Suprapubic skin (tissue), 4 donors: ENCODE data around the gene ITIH5. TPM values are rescaled to one million over a fixed set of nuclear protein-coding genes. Genes with fewer than 3 reads are reported as not detected.

Experiments used
- DNase-seq, 2 donors: peaks; one replicate each; pipeline ENCODE4 v3.0.0-alpha.2; 2019; ENCODE audit warnings: low spot score in 2 of 2
- H3K27ac ChIP-seq: fragments of 200-600 bp; sonication (generic); one replicate; pipeline ENCODE4 v1.5.1; 2019
- H3K27me3 ChIP-seq: fragments of 200-600 bp; sonication (generic); one replicate; pipeline ENCODE4 v1.5.1; 2019
- H3K36me3 ChIP-seq: fragments of 200-600 bp; sonication (generic); one replicate; pipeline ENCODE4 v1.5.1; 2019
- H3K4me1 ChIP-seq: fragments of 200-600 bp; sonication (generic); one replicate; pipeline ENCODE4 v1.5.1; 2019
- H3K4me3 ChIP-seq: fragments of 200-600 bp; sonication (generic); one replicate; pipeline ENCODE4 v1.5.1; 2019; ENCODE audit warnings: mild to moderate bottlenecking
- H3K9me3 ChIP-seq: fragments of 200-600 bp; sonication (generic); one replicate; pipeline ENCODE4 v1.5.1; 2019
- EP300 ChIP-seq: sonication (generic); formaldehyde crosslinking; IDR thresholded peaks from one replicate; pipeline ENCODE4 v1.6.1; 2017; ENCODE audit warnings: antibody characterized with exemption
- POLR2A ChIP-seq, 2 donors: fragments of 450-650 bp; IDR thresholded peaks; one replicate each; pipeline ENCODE4 v1.6.1; 2017; ENCODE audit warnings: antibody characterized with exemption in 2 of 2, mild to moderate bottlenecking in 2 of 2, moderate library complexity in 2 of 2
- POLR2AphosphoS5 ChIP-seq, 3 donors: sonication (generic); formaldehyde crosslinking; IDR thresholded peaks; one replicate each; pipeline ENCODE4 v1.6.1; 2017; ENCODE audit warnings: antibody characterized with exemption in 3 of 3
- WGBS: methylation state at CpG from one replicate; pipeline ENCODE4 v1.1.5; 2018; 5-methylcytosine and 5-hydroxymethylcytosine counted together
- total RNA-seq, 4 donors: library from RNA; depleted of rRNA; stranded (reverse); fragments of >200 nt; gene quantifications; one replicate each; pipeline ENCODE4 v1.1.0, GENCODE V29; 2016
- TF ChIP-seq, protein P1 (sequence below), 2 donors: fragments of 200-600 bp in 1 of 2; fragments of 450-650 bp in 1 of 2; sonication (generic) in 1 of 2; IDR thresholded peaks; one replicate each; pipeline ENCODE4 v1.5.1; 2016 to 2019; ENCODE audit warnings: antibody characterized with exemption in 2 of 2, mild to moderate bottlenecking in 1 of 2, moderate library complexity in 1 of 2

The ITIH5 gene
- total RNA-seq, 4 donors from 2014 or later, result 3.8 to 11.3 (median 4.4) TPM

DNA sequence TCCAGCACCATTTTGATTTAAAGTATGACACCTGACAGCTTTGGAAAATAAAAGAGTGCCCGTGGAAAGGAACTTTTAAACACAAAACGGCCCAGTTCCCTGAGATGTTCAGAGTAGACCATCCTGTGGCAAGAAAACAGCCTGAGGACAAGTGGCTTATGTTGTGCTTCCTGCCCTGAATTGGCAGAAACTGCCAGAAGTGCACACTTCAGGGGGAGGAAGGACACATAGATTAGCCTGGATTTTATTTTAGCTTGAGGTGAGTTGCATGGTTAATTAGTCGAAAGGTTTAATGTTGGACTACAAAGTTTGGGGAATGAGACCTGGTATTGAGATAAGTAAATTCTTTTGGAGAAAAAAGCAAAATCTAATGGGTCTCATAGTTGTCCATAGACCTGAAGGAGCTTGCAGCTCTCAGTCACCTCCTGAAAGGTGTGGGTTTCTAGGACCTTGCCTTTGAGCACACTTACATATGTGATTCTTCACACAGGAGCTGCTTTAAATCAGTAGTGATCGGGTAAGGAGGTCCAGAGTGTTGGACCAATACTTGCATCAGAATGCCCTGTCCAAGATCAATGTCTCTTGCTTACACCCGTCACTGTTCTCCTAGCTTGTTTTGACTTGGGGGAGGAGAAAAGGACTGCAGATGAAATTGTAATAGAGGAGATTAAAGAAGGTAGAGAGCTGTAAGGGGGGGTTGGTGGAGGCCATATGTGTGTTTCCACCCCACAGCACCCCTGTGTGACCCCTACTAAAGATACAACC is 41.3 kb upstream of the ITIH5 start:
- no peaks in the 10 kb centered on the region for H3K4me1 ChIP-seq
- no peak overlapping the region for H3K27ac ChIP-seq
- WGBS, result 68% methylated on average over 5 of the region's 5 CpGs
- no peaks in the 10 kb centered on the region for H3K36me3 ChIP-seq
- no peaks in the 10 kb centered on the region for H3K9me3 ChIP-seq
- peaks cover 30% of the 10 kb centered on the region for H3K27me3 ChIP-seq
- DNase-seq, result no peak
- H3K4me3 ChIP-seq, result no peak overlapping the region
- TF ChIP-seq EP300 (no peak), POLR2A (IDR thresholded peaks at IDR 0.05) (no peak), POLR2AphosphoS5 (IDR thresholded peaks at IDR 0.05) (no peak)
- TF ChIP-seq, protein P1, sequence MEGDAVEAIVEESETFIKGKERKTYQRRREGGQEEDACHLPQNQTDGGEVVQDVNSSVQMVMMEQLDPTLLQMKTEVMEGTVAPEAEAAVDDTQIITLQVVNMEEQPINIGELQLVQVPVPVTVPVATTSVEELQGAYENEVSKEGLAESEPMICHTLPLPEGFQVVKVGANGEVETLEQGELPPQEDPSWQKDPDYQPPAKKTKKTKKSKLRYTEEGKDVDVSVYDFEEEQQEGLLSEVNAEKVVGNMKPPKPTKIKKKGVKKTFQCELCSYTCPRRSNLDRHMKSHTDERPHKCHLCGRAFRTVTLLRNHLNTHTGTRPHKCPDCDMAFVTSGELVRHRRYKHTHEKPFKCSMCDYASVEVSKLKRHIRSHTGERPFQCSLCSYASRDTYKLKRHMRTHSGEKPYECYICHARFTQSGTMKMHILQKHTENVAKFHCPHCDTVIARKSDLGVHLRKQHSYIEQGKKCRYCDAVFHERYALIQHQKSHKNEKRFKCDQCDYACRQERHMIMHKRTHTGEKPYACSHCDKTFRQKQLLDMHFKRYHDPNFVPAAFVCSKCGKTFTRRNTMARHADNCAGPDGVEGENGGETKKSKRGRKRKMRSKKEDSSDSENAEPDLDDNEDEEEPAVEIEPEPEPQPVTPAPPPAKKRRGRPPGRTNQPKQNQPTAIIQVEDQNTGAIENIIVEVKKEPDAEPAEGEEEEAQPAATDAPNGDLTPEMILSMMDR (IDR thresholded peaks at IDR 0.05), result no peak

DNA sequence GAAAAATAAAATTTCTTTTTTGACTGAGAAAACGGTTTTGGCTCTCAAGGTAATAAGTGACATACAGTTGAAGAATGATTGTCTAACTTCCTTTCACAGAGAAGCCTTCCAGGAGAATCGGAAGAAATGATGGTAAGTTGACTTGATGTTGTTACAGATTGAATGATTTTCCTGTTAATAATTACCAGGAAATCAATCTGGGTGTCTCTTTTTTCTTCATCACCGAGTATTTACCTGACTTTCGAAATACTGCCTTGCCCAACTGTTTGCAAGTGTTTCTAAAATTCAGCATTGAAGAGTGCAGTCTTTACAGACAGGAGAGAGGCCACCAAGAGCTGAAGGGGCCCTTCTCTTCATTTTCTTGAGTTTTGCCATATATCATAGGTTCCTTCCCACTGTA is 40.3 kb upstream of the ITIH5 start:
- no peak overlapping the region for H3K27ac ChIP-seq
- DNase-seq, result no peak
- no peaks in the 10 kb centered on the region for H3K9me3 ChIP-seq
- no peaks in the 10 kb centered on the region for H3K4me1 ChIP-seq
- no peaks in the 10 kb centered on the region for H3K36me3 ChIP-seq
- no peak overlapping the region for H3K4me3 ChIP-seq
- H3K27me3 ChIP-seq, result peaks cover 38% of the 10 kb centered on the region
- TF ChIP-seq POLR2A (IDR thresholded peaks at IDR 0.05), result no peak
- TF ChIP-seq EP300, result no peak
- TF ChIP-seq, protein P1 (IDR thresholded peaks at IDR 0.05), result no peak
- TF ChIP-seq POLR2AphosphoS5 (IDR thresholded peaks at IDR 0.05), result no peak
- WGBS, result 73% methylated on average over 4 of the region's 4 CpGs

DNA sequence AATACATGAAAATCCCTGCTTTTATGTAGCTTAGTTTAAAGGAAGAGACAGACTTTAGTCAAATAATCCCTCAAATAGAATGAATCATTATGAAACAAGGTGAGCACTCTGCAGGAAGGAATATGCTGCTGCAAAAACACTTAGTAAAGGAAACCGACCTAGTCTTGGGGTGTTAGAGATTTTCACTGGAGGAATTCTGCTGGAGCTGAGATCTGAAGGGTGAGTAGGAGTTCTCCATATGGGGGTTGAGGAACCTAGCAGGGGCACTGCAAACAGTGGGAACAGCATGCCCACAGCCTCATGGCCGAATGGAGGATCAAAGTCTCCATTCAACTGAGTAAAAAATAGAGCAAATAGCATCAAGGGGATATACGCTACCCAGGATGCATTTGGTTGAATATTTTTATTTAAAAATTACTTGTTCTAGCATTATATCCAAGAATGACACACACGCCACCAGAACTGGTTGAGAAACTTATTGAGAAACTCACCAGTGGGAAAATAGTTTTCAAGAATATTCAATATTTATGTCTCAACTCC is 39.8 kb upstream of the ITIH5 start:
- Histone ChIP-seq H3K4me3 (no peak overlapping the region), H3K4me1 (no peaks in the 10 kb centered on the region), H3K36me3 (no peaks in the 10 kb centered on the region), H3K27me3 (peaks cover 43% of the 10 kb centered on the region), H3K27ac (no peak overlapping the region), H3K9me3 (no peaks in the 10 kb centered on the region)
- TF ChIP-seq POLR2A (IDR thresholded peaks at IDR 0.05), result no peak
- TF ChIP-seq, protein P1 (IDR thresholded peaks at IDR 0.05), result no peak
- no peak for TF ChIP-seq POLR2AphosphoS5 (IDR thresholded peaks at IDR 0.05)
- TF ChIP-seq EP300, result no peak
- DNase-seq, result no peak
- 84% methylated on average over 4 of the region's 4 CpGs for WGBS

DNA sequence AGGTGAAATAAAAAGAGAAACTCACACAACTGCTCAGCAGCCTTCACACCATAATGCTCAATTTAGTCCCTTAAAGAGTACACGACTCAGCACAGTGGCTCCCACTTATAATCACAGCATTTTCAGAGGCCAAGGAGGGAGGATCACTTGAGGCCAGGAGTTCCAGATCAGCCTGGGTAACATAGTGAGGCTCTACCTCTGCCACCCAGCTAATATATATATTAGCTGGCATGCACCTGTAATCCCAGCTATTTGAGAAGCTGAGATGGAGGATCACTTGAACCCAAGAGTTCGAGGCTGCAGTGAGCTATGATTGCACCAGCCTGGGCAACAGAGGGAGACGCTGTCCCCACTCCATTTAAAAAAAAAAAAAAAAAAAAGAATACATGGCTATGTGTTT is 38.6 kb upstream of the ITIH5 start:
- WGBS, result 88% methylated on average over 3 of the region's 3 CpGs
- Histone ChIP-seq H3K27ac (no peak overlapping the region), H3K4me3 (no peak overlapping the region), H3K9me3 (no peaks in the 10 kb centered on the region), H3K36me3 (no peaks in the 10 kb centered on the region), H3K4me1 (no peaks in the 10 kb centered on the region), H3K27me3 (peaks cover 44% of the 10 kb centered on the region)
- no peak for DNase-seq
- TF ChIP-seq EP300 (no peak), POLR2AphosphoS5 (IDR thresholded peaks at IDR 0.05) (no peak), POLR2A (IDR thresholded peaks at IDR 0.05) (no peak)
- TF ChIP-seq, protein P1 (IDR thresholded peaks at IDR 0.05), result no peak
